Islet of Langerhans (tissue), 1 donor: ENCODE measurements around the gene SCAANT1.
A peak's percentile ranks its signal among the peaks of the same experiment; 100 is the strongest.

Experiments used
- FAIRE-seq: peaks from one replicate; lab custom pipeline; 2011; peaks lifted over from hg19 to GRCh38; lab: Jason Lieb, UNC

The SCAANT1 gene

GRCh38 chr3:63934041-63934866, 22.1 kb upstream of the SCAANT1 start:
- no peak for FAIRE-seq

GRCh38 chr3:63933459-63933858, 21.3 kb upstream of the SCAANT1 start:
- no peak for FAIRE-seq

- no peak for FAIRE-seq
These were observed 20.5 kb upstream of the SCAANT1 start for GRCh38 chr3:63932509-63933212.

- no peak for FAIRE-seq
These were observed 19.1 kb upstream of the SCAANT1 start for GRCh38 chr3:63931290-63931689.

- no peak for FAIRE-seq
These were observed 15.5 kb upstream of the SCAANT1 start for GRCh38 chr3:63927422-63928280.

GRCh38 chr3:63926309-63926708, 14.1 kb upstream of the SCAANT1 start:
- FAIRE-seq, result no peak

GRCh38 chr3:63922491-63923199, 10.5 kb upstream of the SCAANT1 start:
- FAIRE-seq, result no peak

GRCh38 chr3:63921741-63922482, 9.7 kb upstream of the SCAANT1 start:
- no peak for FAIRE-seq

- no peak for FAIRE-seq
These were observed 7.8 kb upstream of the SCAANT1 start for GRCh38 chr3:63920001-63920400.

- FAIRE-seq, result no peak
These were observed 6.1 kb upstream of the SCAANT1 start for GRCh38 chr3:63918321-63918720.

GRCh38 chr3:63914312-63914711, 2.1 kb upstream of the SCAANT1 start:
- FAIRE-seq, result no peak

- FAIRE-seq, result no peak
These were observed 795 bp upstream of the SCAANT1 start for GRCh38 chr3:63912768-63913588.

- FAIRE-seq, result no peak
These were observed 692 bp downstream of the SCAANT1 start for GRCh38 chr3:63911509-63911872.

- FAIRE-seq, result peak; percentile 55
These were observed 1.3 kb downstream of the SCAANT1 start for GRCh38 chr3:63910891-63911290.

GRCh38 chr3:63910001-63910400, 2.2 kb downstream of the SCAANT1 start:
- FAIRE-seq, result peak; percentile 17

- no peak for FAIRE-seq
These were observed 2.8 kb downstream of the SCAANT1 start for GRCh38 chr3:63909431-63909830.

GRCh38 chr3:63908776-63909175, 3.4 kb downstream of the SCAANT1 start:
- no peak for FAIRE-seq

- no peak for FAIRE-seq
These were observed 4.0 kb downstream of the SCAANT1 start for GRCh38 chr3:63908081-63908736.

- FAIRE-seq, result no peak
These were observed 6.2 kb downstream of the SCAANT1 start for GRCh38 chr3:63905731-63906620.
